Retinal pigment epithelial cell (primary cell): ENCODE measurements around the gene CNPY1.

Experiments used
- DNase-seq: peaks from one replicate; pipeline ENCODE4 v3.0.0-alpha.2; 2010; ENCODE audit warnings: low read depth
- H3K4me3 ChIP-seq: 2 replicates; pipeline ENCODE4 v1.5.1; 2011; ENCODE audit warnings: mild to moderate bottlenecking, low read length, control low read depth, moderate library complexity
- CTCF ChIP-seq: conservative IDR thresholded peaks from 2 replicates; pipeline ENCODE4 v1.5.1; 2011; ENCODE audit warnings: low read depth, low read length, control low read depth, inconsistent platforms

The CNPY1 gene

GRCh38 chr7:155550916-155551315 is 4.6 kb upstream of the CNPY1 start:
- no peak overlapping the region for H3K4me3 ChIP-seq
- no peak for TF ChIP-seq CTCF
- no peak for DNase-seq

GRCh38 chr7:155549226-155549625 is 2.9 kb upstream of the CNPY1 start:
- no peak overlapping the region for H3K4me3 ChIP-seq
- TF ChIP-seq CTCF, result no peak
- no peak for DNase-seq

- H3K4me3 ChIP-seq, result no peak overlapping the region
- DNase-seq, result no peak
- no peak for TF ChIP-seq CTCF
Measured at GRCh38 chr7:155547161-155547791, 917 bp upstream of the CNPY1 start.

GRCh38 chr7:155545348-155545747 is 1.0 kb downstream of the CNPY1 start:
- H3K4me3 ChIP-seq, result no peak overlapping the region
- DNase-seq, result no peak
- no peak for TF ChIP-seq CTCF

- no peak overlapping the region for H3K4me3 ChIP-seq
- TF ChIP-seq CTCF, result no peak
- no peak for DNase-seq
Measured at GRCh38 chr7:155544485-155544884, 1.9 kb downstream of the CNPY1 start.

- DNase-seq, result no peak
- TF ChIP-seq CTCF, result no peak
- H3K4me3 ChIP-seq, result no peak overlapping the region
Measured at GRCh38 chr7:155543926-155544325, 2.4 kb downstream of the CNPY1 start.

- no peak for TF ChIP-seq CTCF
- no peak for DNase-seq
- H3K4me3 ChIP-seq, result no peak overlapping the region
Measured at GRCh38 chr7:155543011-155543876, 3.1 kb downstream of the CNPY1 start.
